Epithelial cell of proximal tubule (primary cell): ENCODE results near the gene FCN2. TPM values are rescaled to one million over a fixed set of nuclear protein-coding genes. Genes with fewer than 3 reads are reported as not detected.

Experiments
- DNase-seq: peaks from one replicate; pipeline ENCODE4 v3.0.0-alpha.2; 2011; ENCODE audit warnings: low read depth
- H3K4me3 ChIP-seq: 2 replicates; pipeline ENCODE4 v1.5.1; 2011; ENCODE audit warnings: low read depth, mild to moderate bottlenecking, low read length
- total RNA-seq: library from RNA; depleted of rRNA; stranded (reverse); fragments of >200 nt; gene quantifications from 2 replicates; pipeline ENCODE4 v1.2.3, GENCODE V29; 2015
- TF ChIP-seq, protein P1 (sequence below): conservative IDR thresholded peaks from 2 replicates; pipeline ENCODE4 v1.5.1; 2012; ENCODE audit warnings: low read depth, mild to moderate bottlenecking, low read length

Gene FCN2
- total RNA-seq, 1 donor from 2014 or later = not detected

DNA sequence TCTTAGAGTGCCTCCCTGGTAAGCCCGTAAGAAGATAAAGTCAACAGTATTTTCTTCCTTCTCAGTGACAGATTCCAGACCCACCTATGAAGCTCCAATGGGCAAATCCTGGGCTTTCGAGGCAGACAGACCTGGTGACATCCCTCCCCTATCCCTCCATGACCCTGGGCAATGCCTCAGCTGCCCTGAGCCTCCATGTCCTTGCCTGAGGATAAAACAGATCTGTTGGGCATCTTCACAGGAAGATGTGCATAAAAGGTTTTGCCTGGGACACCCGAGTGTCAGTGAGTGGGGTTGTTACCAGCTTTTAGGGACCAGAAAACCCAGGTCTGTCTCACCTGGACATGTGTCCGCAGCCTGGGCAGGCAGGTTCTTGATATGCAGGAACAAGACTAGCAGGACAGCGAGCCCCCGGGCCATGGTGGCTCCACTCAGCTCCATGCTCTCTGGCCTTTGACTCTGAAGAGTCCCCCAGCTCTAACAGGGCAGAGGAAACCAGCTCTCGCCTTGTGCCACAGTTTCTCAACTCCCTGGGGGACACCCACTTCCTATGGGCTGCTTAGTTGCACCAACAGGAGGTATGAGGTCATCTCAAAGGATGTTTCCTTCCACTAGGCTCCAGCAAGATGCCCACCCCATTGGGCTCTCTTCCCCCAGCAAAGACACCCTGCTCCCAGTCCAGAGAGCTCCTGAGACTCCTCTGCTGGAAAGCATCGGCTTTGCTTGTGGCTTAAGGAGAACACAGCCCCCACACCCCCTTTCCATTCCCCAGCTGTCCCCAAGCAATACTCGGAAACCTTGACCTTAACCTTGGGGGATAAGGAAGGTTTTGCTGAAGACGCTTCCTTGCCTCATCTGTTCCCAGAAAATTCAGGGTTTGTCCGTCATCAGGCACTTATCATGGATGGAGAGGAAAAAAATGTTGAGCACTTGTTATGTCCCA is 37.1 kb downstream of the FCN2 start, which contains the start of gene FCN1:
TSS of gene FCN1 (minus strand) at position 482 of the 943 bp plus-strand sequence. CDS start at position 441, 41 bp downstream.
- TF ChIP-seq, protein P1, sequence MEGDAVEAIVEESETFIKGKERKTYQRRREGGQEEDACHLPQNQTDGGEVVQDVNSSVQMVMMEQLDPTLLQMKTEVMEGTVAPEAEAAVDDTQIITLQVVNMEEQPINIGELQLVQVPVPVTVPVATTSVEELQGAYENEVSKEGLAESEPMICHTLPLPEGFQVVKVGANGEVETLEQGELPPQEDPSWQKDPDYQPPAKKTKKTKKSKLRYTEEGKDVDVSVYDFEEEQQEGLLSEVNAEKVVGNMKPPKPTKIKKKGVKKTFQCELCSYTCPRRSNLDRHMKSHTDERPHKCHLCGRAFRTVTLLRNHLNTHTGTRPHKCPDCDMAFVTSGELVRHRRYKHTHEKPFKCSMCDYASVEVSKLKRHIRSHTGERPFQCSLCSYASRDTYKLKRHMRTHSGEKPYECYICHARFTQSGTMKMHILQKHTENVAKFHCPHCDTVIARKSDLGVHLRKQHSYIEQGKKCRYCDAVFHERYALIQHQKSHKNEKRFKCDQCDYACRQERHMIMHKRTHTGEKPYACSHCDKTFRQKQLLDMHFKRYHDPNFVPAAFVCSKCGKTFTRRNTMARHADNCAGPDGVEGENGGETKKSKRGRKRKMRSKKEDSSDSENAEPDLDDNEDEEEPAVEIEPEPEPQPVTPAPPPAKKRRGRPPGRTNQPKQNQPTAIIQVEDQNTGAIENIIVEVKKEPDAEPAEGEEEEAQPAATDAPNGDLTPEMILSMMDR = no peak
- no peak within 1 kb of the TSS for H3K4me3 ChIP-seq
- DNase-seq = no peak

DNA sequence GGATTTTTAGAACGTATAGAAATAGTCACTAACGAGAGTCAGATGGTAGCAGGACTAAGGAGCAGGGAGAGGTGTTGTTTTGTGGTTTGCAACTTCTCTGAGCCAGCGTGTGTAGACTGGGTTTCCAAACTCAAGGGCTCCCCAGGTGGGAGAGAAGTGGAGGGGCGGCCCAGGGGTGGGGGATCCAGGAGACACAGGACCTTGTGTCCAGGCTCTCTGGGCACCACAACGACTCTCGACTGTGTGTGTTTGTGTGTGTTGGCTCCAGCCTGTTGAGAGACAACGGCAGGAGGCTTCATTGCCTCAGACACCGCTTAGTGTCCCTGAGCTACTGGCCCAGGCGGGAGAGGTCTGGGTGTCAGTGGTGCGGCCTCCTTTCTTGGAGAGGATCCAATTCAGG is 38.0 kb downstream of the FCN2 start:
- DNase-seq = no peak

DNA sequence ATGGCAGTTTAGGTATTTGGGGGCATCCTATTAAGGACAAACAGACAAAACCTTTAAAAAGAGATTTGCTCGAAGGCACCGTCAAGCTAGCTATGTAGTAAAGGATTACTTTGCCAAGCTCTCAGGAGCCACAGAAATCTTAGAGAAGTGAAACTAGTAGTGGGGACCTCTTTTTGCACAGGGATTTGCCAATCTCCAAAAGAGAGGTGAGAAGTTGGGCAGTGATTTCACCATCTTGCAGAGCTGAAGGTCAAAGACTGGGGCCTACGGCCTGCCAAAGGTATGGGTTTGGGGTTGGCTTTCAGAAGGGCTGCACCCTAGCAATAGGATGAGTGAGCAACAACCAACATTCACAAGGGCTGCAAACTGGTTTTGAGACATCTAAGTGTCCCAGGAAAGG is 38.7 kb downstream of the FCN2 start:
- no peak for DNase-seq
- TF ChIP-seq, protein P1 = no peak

More for the DNA sequence above, 38.0 kb downstream of the FCN2 start:
- H3K4me3 ChIP-seq = no peak overlapping the region
- TF ChIP-seq, protein P1 = no peak

DNA sequence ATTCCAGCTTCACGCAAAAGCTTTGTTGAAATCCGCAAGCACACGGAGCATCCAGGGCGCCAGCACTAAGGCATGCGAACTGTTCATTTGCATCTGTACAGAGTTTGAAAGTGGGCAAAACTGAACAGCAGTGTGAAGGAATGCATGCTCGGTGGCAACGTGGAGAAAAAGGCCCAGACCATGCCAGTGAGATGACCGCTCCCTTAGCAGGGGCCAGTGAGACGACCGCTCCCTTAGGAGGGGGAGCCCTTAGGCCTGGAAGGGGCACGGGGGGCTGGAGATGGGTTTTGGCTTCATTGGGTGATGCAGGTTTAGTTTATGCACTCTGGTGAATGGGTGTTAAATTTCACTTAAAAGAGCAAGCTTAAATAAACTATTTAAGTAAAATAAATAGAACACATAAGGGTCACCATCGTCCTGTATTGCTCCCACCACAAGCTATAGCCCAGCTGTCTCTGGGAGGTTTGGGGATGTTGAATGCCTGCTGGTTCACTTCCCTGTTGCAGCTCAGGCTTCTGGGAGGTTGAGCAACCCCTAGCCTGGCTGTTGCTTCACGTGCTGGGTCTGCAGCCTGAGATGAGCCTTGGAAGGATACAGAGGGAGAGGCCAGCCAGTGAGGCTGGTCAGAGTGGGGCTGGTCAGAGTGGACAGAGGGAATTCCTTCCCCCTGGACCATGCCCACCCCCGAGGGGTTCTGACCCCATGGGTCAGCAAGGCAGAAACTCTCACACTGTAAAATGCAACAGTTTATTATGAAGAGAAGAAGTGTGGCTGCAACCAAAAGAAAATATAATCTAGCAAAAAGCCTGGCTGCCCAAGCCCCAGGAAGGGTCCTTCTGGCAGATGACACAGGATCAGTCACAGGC is 41.7 kb downstream of the FCN2 start:
- TF ChIP-seq, protein P1 = no peak
- DNase-seq = no peak
- H3K4me3 ChIP-seq = no peak overlapping the region

More for the DNA sequence above, 38.7 kb downstream of the FCN2 start:
- no peak overlapping the region for H3K4me3 ChIP-seq

DNA sequence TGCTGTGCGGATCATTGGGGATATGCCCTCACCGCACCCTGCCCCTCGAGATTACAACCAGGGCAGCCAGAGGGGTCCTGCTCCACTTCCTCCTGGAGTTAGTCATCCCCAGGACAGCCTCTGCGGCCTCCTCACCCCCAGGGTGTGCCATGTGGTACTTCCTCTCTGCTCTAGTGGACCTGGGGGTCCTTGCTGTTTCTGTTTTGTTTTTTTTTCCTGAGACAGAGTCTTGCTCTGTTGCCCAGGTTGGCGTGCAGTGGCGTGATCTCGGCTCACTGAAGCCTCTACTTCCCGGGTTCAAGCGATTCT is 42.3 kb downstream of the FCN2 start:
- no peak for DNase-seq
- no peak overlapping the region for H3K4me3 ChIP-seq
- TF ChIP-seq, protein P1 = no peak

DNA sequence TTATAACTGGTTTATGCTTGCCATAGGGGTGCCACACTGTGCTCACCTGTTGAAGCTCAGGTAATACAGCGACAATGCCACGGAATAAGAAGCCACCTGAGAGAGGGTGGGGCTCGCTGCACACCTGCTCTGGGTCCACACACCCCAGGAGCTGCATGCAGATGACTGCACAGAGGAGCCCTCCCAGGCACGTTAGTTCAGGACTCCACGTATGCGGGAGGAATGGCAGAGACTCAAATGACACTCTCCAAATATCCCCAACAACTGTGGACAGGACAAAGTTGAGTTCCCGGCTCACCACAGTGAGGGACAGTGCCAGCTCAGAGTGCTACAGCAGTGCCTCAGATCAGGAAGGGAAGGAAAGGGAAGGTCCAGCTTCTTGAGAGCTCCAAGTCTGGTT is 42.9 kb downstream of the FCN2 start:
- TF ChIP-seq, protein P1 = no peak
- DNase-seq = no peak
- H3K4me3 ChIP-seq = no peak overlapping the region
